Mucosa of descending colon (tissue), 3 donors: ENCODE measurements around the gene LHPP. TPM values are rescaled to one million over a fixed set of nuclear protein-coding genes. Genes with fewer than 3 reads are reported as not detected.

Experiments used
- ATAC-seq: fragments of 200-7000 bp; cut with Tn5 transposase; one replicate; pipeline ENCODE4 v1.9.1; 2020; ENCODE audit warnings: mild to moderate bottlenecking, moderate library complexity
- DNase-seq, 3 donors: peaks; one replicate each; pipeline ENCODE4 v3.0.0-alpha.2; 2020
- H3K36me3 ChIP-seq: fragments of 200-600 bp; one replicate; pipeline ENCODE4 v1.8.0; 2021; ENCODE audit warnings: low read depth, mild to moderate bottlenecking
- H3K4me1 ChIP-seq: fragments of 200-600 bp; one replicate; pipeline ENCODE4 v1.8.0; 2021; ENCODE audit warnings: low read depth, mild to moderate bottlenecking
- H3K4me3 ChIP-seq: fragments of 200-600 bp; one replicate; pipeline ENCODE4 v1.8.0; 2021; ENCODE audit warnings: mild to moderate bottlenecking
- H3K9me3 ChIP-seq: fragments of 200-600 bp; one replicate; pipeline ENCODE4 v1.8.0; 2021; ENCODE audit warnings: mild to moderate bottlenecking
- CTCF ChIP-seq: fragments of 200-600 bp; IDR thresholded peaks from one replicate; pipeline ENCODE4 v1.8.0; 2022; ENCODE audit warnings: antibody characterized with exemption, mild to moderate bottlenecking
- intact Hi-C, 2 donors: fragments of 100-400 bp; cut with DNase I in 1 of 2; cut with micrococcal nuclease in 1 of 2; formaldehyde crosslinking; loops; one replicate each; pipeline versions ENCODE4 v1.11.0 to v1.11.1; 2022; cut with DNase I, micrococcal nuclease
- total RNA-seq, 3 donors: library from RNA; stranded (reverse); fragmentation: NEBNext Ultra II Directional in 2 of 3; extraction: Animal tissue kit (Norgen Biotek cat#: 25700) in 2 of 3; gene quantifications; one replicate each; pipeline versions ENCODE4 v1.2.1 to v1.2.4, GENCODE V29; 2021 to 2023
- donor health status: DM: no; HTN: no; CAD: no; lungs with moderate emphysema.
- donor health status: DM: no; HTN: no; CAD: no.
- donor health status: DM: no; HTN: yes; CAD: no.

Gene LHPP
- total RNA-seq, 3 donors from 2014 or later = 19.7 to 46.7 (median 26.5) TPM

- no peaks in the 10 kb centered on the region for H3K9me3 ChIP-seq
- peaks cover 25% of the 10 kb centered on the region for H3K4me1 ChIP-seq
- ATAC-seq (no peak), DNase-seq (no peak)
- no peaks in the 10 kb centered on the region for H3K36me3 ChIP-seq
- no peak overlapping the region for H3K4me3 ChIP-seq
- no peak for TF ChIP-seq CTCF
- intact Hi-C loops = no loop called here
Measured at GRCh38 chr10:124622866-124623536, 161.4 kb downstream of the LHPP start.

GRCh38 chr10:124624006-124624405 is 162.4 kb downstream of the LHPP start:
- ATAC-seq (no peak), DNase-seq (no peak)
- H3K4me1 ChIP-seq = peaks cover 32% of the 10 kb centered on the region
- intact Hi-C loops = no loop called here
- H3K9me3 ChIP-seq = no peaks in the 10 kb centered on the region
- no peak overlapping the region for H3K4me3 ChIP-seq
- no peaks in the 10 kb centered on the region for H3K36me3 ChIP-seq
- no peak for TF ChIP-seq CTCF

- Histone ChIP-seq H3K4me3 (no peak overlapping the region), H3K4me1 (peaks cover 27% of the 10 kb centered on the region), H3K36me3 (no peaks in the 10 kb centered on the region), H3K9me3 (no peaks in the 10 kb centered on the region)
- intact Hi-C loops = no loop called here
- TF ChIP-seq CTCF = no peak
- ATAC-seq = no peak
- no peak for DNase-seq
Measured at GRCh38 chr10:124624466-124624865, 162.8 kb downstream of the LHPP start.

- H3K4me1 ChIP-seq = peaks cover 24% of the 10 kb centered on the region
- intact Hi-C loops = no loop called here
Measured at GRCh38 chr10:124624895-124625294, 163.3 kb downstream of the LHPP start.

GRCh38 chr10:124625831-124626238 is 164.2 kb downstream of the LHPP start:
- DNase-seq (no peak), ATAC-seq (no peak)
- Histone ChIP-seq H3K4me3 (no peak overlapping the region), H3K4me1 (peaks cover 24% of the 10 kb centered on the region), H3K9me3 (no peaks in the 10 kb centered on the region), H3K36me3 (no peaks in the 10 kb centered on the region)
- intact Hi-C loops = no loop called here
- no peak for TF ChIP-seq CTCF

More at GRCh38 chr10:124624895-124625294, 163.3 kb downstream of the LHPP start:
- no peak overlapping the region for H3K4me3 ChIP-seq
- H3K36me3 ChIP-seq = no peaks in the 10 kb centered on the region
- DNase-seq (no peak), ATAC-seq (no peak)
- H3K9me3 ChIP-seq = no peaks in the 10 kb centered on the region
- TF ChIP-seq CTCF = no peak
